ENCODE data around the gene PPHLN1. TPM values are rescaled to one million over a fixed set of nuclear protein-coding genes. Genes with fewer than 3 reads are reported as not detected.

Gene PPHLN1
- polyA plus RNA-seq, 3 donors, result 40.7 to 74.8 (median 68.7) TPM

GRCh38 chr12:42286741-42287140 is 39.2 kb upstream of the PPHLN1 start:
- no peak overlapping the region for H3K4me3 ChIP-seq (replicated peaks in 1 of 3; ENCODE audit: low read depth in 2 of 3, low read length in 3 of 3)

GRCh38 chr12:42288544-42288943 is 37.4 kb upstream of the PPHLN1 start:
- Histone ChIP-seq H3K36me3 (replicated peaks in 1 of 2; ENCODE audit: control insufficient read depth in 1 of 2, insufficient read depth in 2 of 2, low read length in 2 of 2) (no peaks in the 10 kb centered on the region), H3K9me3 (replicated peaks in 1 of 2; ENCODE audit: control insufficient read depth in 1 of 2, insufficient read depth in 1 of 2, low read length in 2 of 2) (no peaks in the 10 kb centered on the region), H3K27ac (ENCODE audit: low read depth in 1 of 2, low read length in 2 of 2) (no peak overlapping the region), H3K4me1 (ENCODE audit: control insufficient read depth in 1 of 2, insufficient read depth in 2 of 2, low read length in 2 of 2) (peaks cover 10 to 15% of the 10 kb centered on the region in 2 donors), H3K79me2 (ENCODE audit: insufficient read depth, low read length) (no peaks in the 10 kb centered on the region), H3K4me3 (replicated peaks in 1 of 3; ENCODE audit: low read depth in 2 of 3, low read length in 3 of 3) (no peak overlapping the region), H3K27me3 (ENCODE audit: control insufficient read depth in 2 of 2, insufficient read depth in 2 of 2, low read length in 2 of 2) (no peaks in the 10 kb centered on the region), H2AFZ (ENCODE audit: insufficient read depth, low read depth, low read length, poor library complexity, severe bottlenecking) (no peak overlapping the region), H4K20me1 (ENCODE audit: insufficient read depth, low read length) (no peaks in the 10 kb centered on the region), H3K9ac (ENCODE audit: insufficient read depth, low read length, poor library complexity, severe bottlenecking) (no peak overlapping the region), H3K4me2 (replicated peaks; ENCODE audit: extremely low read depth, low read length, poor library complexity, severe bottlenecking) (no peak overlapping the region)
- H3K36me3 Mint-ChIP-seq, result no peaks in the 10 kb centered on the region
- no peak for TF ChIP-seq CTCF (IDR thresholded peaks at IDR 0.05)
- no peak overlapping the region for H3K4me3 Mint-ChIP-seq
- no peak overlapping the region for H3K27ac Mint-ChIP-seq
- peaks cover 0 to 4% (median 2%) of the 10 kb centered on the region in 7 donors for H3K9me3 Mint-ChIP-seq
- 80% methylated on average over 5 of the region's 9 CpGs for WGBS (ENCODE audit: insufficient coverage)
- intact Hi-C loops (cut with micrococcal nuclease), result no loop called here
- peaks cover 2 to 4% (median 3%) of the 10 kb centered on the region in 3 donors for H3K27me3 Mint-ChIP-seq (ENCODE audit: low read depth in 3 of 3)
- H3K4me1 Mint-ChIP-seq, result peaks cover 10% of the 10 kb centered on the region
- DNase-seq, result no peak

More at GRCh38 chr12:42286741-42287140, 39.2 kb upstream of the PPHLN1 start:
- 99% methylated on average over 15 of the region's 26 CpGs for WGBS (ENCODE audit: insufficient coverage)
- no peak overlapping the region for H3K4me2 ChIP-seq (replicated peaks; ENCODE audit: extremely low read depth, low read length, poor library complexity, severe bottlenecking)
- no peak overlapping the region for H3K27ac ChIP-seq (ENCODE audit: low read depth in 1 of 2, low read length in 2 of 2)
- no peak for DNase-seq
- Mint-ChIP-seq H3K4me1 (peaks cover 17% of the 10 kb centered on the region), H3K27ac (no peak overlapping the region), H3K36me3 (no peaks in the 10 kb centered on the region), H3K4me3 (no peak overlapping the region), H3K27me3 (ENCODE audit: low read depth in 3 of 3) (peaks cover 0 to 3% (median 2%) of the 10 kb centered on the region in 3 donors), H3K9me3 (peaks cover 0 to 4% (median 2%) of the 10 kb centered on the region in 7 donors)
- no peaks in the 10 kb centered on the region for H3K9me3 ChIP-seq (replicated peaks in 1 of 2; ENCODE audit: control insufficient read depth in 1 of 2, insufficient read depth in 1 of 2, low read length in 2 of 2)
- no peaks in the 10 kb centered on the region for H4K20me1 ChIP-seq (ENCODE audit: insufficient read depth, low read length)
- no peak overlapping the region for H3K9ac ChIP-seq (ENCODE audit: insufficient read depth, low read length, poor library complexity, severe bottlenecking)
- TF ChIP-seq CTCF (IDR thresholded peaks at IDR 0.05), result no peak
- no peaks in the 10 kb centered on the region for H3K36me3 ChIP-seq (replicated peaks in 1 of 2; ENCODE audit: control insufficient read depth in 1 of 2, insufficient read depth in 2 of 2, low read length in 2 of 2)
- intact Hi-C loops (cut with micrococcal nuclease), result no loop called here
- H3K4me1 ChIP-seq (ENCODE audit: control insufficient read depth in 1 of 2, insufficient read depth in 2 of 2, low read length in 2 of 2), result peaks cover 14 to 17% of the 10 kb centered on the region in 2 donors
- no peaks in the 10 kb centered on the region for H3K79me2 ChIP-seq (ENCODE audit: insufficient read depth, low read length)
- no peak overlapping the region for H2AFZ ChIP-seq (ENCODE audit: insufficient read depth, low read depth, low read length, poor library complexity, severe bottlenecking)
- H3K27me3 ChIP-seq (ENCODE audit: control insufficient read depth in 2 of 2, insufficient read depth in 2 of 2, low read length in 2 of 2), result no peaks in the 10 kb centered on the region
